GM18951 (cell line): ENCODE measurements around the gene PTPN21.

Experiments used
- POLR2A ChIP-seq: IDR thresholded peaks from 4 replicates; pipeline ENCODE4 v1.6.1; 2011; ENCODE audit warnings: mild to moderate bottlenecking; ENCODE audit not compliant: insufficient read length, insufficient read depth; ENCODE audit errors: extremely low read depth
- in situ Hi-C: fragments of 300-500 bp; cut with MboI; formaldehyde crosslinking; loops from one replicate; pipeline ENCODE4 v1.12.0; 2022; ENCODE audit warnings: low sequenced_read_pairs, mixed read lengths, inconsistent platforms; ENCODE audit not compliant: unreplicated experiment

PTPN21 gene

GRCh38 chr14:88554457-88555286, at the start of gene PTPN21:
Gene PTPN21 (minus strand): TSS chr14:88555007. CDS start chr14:88550417, 4,590 bp downstream.
- in situ Hi-C loops: no loop called here
- TF ChIP-seq POLR2A: no peak

- TF ChIP-seq POLR2A: no peak
- in situ Hi-C loops: no loop called here
Observed at GRCh38 chr14:88604212-88604611, 49.4 kb upstream of the PTPN21 start.

- in situ Hi-C loops: no loop called here
- TF ChIP-seq POLR2A: no peak
Observed at GRCh38 chr14:88599761-88600439, 45.1 kb upstream of the PTPN21 start.

- in situ Hi-C loops: no loop called here
- no peak for TF ChIP-seq POLR2A
Observed at GRCh38 chr14:88599326-88599725, 44.5 kb upstream of the PTPN21 start.

- in situ Hi-C loops: no loop called here
- no peak for TF ChIP-seq POLR2A
Observed at GRCh38 chr14:88598097-88598675, 43.4 kb upstream of the PTPN21 start.

GRCh38 chr14:88597601-88598000, 42.8 kb upstream of the PTPN21 start:
- in situ Hi-C loops: no loop called here
- no peak for TF ChIP-seq POLR2A

GRCh38 chr14:88597038-88597437, 42.2 kb upstream of the PTPN21 start:
- no peak for TF ChIP-seq POLR2A
- in situ Hi-C loops: no loop called here

GRCh38 chr14:88592031-88592430, 37.2 kb upstream of the PTPN21 start:
- in situ Hi-C loops: no loop called here
- TF ChIP-seq POLR2A: no peak

- in situ Hi-C loops: no loop called here
- TF ChIP-seq POLR2A: no peak
Observed at GRCh38 chr14:88590173-88590572, 35.4 kb upstream of the PTPN21 start.

GRCh38 chr14:88588081-88588480, 33.3 kb upstream of the PTPN21 start:
- in situ Hi-C loops: no loop called here

GRCh38 chr14:88584451-88584850, 29.6 kb upstream of the PTPN21 start:
- in situ Hi-C loops: no loop called here
- no peak for TF ChIP-seq POLR2A

More at GRCh38 chr14:88588081-88588480, 33.3 kb upstream of the PTPN21 start:
- TF ChIP-seq POLR2A: no peak

- no peak for TF ChIP-seq POLR2A
- in situ Hi-C loops: no loop called here
Observed at GRCh38 chr14:88576222-88576621, 21.4 kb upstream of the PTPN21 start.

- in situ Hi-C loops: no loop called here
- no peak for TF ChIP-seq POLR2A
Observed at GRCh38 chr14:88572117-88572516, 17.3 kb upstream of the PTPN21 start.
